HL-60/S4 (cell line): ENCODE data around the gene ZMPSTE24.
"Not testable (repeated sequence)": the region's sequence is repeated elsewhere in the genome, so short reads cannot be mapped to it uniquely, and the experiment has no call there.

Source experiments
- in situ Hi-C: fragments of 300-500 bp; cut with MboI; formaldehyde crosslinking; loops from 2 replicates; pipeline ENCODE4 v1.14.3; 2022; ENCODE audit warnings: low sequenced_read_pairs

Gene ZMPSTE24

GRCh38 chr1:40257688-40258444, at the start of gene ZMPSTE24:
Gene ZMPSTE24, plus strand, starts transcription at chr1:40258236. Its CDS starts 36 bp downstream, at chr1:40258272.
- in situ Hi-C loops: no loop called here

GRCh38 chr1:40210511-40211204, 47.4 kb upstream of the ZMPSTE24 start:
- in situ Hi-C loops: no loop called here

DNA sequence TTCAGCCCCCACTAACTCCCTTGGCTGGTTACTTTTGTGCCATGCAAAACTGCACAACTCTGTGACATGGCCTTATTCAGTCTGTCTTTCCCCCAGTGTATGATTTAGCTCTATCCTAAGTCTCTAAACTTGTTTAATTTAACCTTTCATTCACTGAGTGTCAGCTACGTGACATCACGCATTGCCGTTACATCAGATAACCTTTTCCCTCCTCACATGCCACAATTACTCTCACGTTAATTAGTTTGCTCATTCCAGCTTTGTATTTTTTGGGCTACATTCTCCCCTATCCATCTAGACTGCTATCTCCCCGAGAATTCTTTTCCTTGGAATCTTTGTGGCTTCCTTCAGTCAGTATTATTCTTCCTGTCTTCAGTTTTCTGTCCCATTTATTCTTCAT, 39.7 kb upstream of the ZMPSTE24 start:
- in situ Hi-C loops: no loop called here

DNA sequence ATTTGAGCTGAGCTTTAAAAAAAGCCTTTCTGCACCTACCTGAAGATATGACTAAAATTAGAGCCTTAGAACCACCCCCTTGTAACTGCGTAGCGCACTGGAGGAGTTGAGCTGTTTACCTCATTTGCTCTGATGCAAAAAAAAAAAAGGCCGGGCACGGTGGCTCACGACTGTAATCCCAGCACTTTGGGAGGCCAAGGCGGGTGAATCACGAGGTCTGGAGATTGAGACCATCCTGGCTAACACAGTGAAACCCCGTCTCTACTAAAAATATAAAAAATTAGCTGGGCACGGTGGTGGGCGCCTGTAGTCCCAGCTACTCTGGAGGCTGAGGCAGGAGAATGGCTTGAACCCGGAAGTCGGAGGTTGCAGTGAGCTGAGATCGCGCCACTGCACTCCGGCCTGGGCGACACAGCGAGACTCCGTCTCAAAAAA, 36.5 kb upstream of the ZMPSTE24 start:
- in situ Hi-C loops: not testable (repeated sequence)

- in situ Hi-C loops: no loop called here
These were observed 35.9 kb upstream of the ZMPSTE24 start for GRCh38 chr1:40221977-40222772.

- in situ Hi-C loops: no loop called here
These were observed 34.0 kb upstream of the ZMPSTE24 start for GRCh38 chr1:40224040-40224439.

- in situ Hi-C loops: no loop called here
These were observed 31.8 kb upstream of the ZMPSTE24 start for GRCh38 chr1:40226192-40226591.

DNA sequence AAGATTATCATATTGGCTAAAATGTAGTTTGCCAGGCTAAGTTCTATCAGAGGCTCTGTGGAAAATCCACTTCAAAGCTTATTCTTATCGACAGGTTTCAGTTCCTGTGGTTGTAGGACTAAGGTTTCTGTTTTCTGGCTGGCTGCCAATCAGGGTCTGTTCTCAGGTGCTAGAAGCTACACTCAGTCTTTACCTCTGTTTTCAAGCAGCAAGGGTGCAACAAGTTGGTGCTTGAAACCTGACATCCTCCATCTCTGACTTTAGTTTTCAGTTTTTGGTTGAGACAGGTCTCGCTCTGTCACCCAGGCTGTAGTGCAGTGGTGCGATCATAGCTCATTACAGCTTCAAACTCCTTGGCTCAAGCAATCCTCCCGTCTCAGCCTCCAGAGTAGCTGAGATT, 25.6 kb upstream of the ZMPSTE24 start:
- in situ Hi-C loops: no loop called here

GRCh38 chr1:40239626-40240025, 18.4 kb upstream of the ZMPSTE24 start:
- in situ Hi-C loops: no loop called here

DNA sequence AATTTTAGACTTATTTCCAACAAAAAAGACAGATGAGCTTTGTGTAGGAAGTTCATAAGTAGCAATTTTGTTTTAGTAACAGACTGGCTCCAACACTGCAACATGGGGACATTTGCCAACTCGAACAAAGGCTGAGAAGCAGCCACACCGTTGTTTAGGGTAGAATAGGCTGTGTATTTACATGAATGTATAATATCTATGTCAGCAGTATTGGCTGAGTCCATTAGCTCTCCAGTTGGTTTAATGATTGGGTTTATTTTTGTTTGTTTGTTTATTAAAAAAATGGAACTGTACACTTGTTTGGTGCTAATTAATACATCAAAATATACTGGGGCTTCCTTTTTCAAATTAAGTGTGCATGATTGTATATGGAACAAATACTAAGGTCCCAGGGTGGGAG, 17.6 kb upstream of the ZMPSTE24 start:
- in situ Hi-C loops: no loop called here

GRCh38 chr1:40241362-40241761, 16.7 kb upstream of the ZMPSTE24 start:
- in situ Hi-C loops: no loop called here

DNA sequence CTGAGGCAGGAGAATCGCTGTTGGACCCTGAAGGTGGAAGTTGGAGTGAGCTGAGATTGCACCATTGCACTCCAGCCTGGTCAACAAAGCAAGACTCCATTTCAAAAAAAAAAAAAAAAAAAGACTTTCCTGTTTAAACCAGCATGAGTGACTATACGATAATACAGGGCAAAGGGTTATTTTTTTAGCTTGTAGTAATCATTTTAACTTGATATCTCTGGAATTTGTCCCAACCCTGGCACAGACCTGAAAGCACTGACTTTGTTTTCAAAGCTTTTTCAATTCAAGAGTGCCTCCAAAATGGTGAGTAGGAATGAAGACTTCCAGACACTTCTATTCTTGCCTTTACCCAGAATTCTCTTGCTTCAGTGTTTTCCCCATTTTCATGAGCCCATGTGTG, 14.7 kb upstream of the ZMPSTE24 start:
- in situ Hi-C loops: no loop called here

DNA sequence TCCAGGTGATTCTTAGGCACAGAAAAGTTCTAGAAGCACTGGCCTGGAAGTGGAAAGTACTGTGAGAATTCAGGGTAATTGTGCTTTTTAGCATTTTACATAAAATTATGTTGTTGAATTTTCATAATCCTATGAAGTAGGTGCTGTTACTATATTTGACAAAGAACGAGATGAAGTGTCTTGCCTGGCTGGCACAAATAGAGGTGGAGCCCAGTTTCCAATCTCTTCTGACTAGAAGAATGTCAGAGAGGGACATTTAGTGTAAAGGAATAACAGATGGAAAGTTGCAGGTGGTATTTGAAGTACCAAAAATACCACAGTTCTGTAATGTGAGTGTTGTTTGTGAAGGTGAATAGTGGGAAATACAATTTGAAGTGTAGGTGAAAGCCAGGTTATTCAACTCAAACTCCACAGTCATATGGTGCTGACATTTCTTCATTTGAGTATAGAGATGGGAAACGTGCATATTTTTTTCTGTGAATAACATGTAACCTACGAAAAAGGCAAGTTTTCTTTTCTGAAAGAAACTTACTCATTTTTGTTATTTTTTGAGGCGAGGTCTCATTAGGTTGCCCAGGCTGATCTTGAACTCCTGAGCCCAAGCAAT, 13.8 kb upstream of the ZMPSTE24 start:
- in situ Hi-C loops: no loop called here

DNA sequence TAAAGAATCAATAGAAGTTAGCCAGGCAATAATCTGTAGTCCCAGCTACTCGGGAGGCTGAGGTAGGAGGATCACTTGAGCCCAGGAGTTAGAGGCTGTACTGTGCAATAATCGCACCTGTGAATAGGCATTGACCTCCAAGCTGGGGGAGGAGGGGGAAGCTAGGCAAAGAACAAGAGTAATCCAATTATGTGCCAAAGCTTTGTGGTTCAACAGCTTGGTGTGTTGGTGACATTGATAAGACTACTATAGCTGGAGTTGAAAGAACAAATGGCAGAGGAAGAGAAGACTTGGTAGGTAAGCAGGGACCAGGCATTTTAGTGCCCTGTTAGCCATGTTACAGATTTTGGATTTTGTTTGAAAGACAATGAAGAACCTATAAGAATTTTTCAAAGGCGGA, 12.3 kb upstream of the ZMPSTE24 start:
- in situ Hi-C loops: no loop called here

DNA sequence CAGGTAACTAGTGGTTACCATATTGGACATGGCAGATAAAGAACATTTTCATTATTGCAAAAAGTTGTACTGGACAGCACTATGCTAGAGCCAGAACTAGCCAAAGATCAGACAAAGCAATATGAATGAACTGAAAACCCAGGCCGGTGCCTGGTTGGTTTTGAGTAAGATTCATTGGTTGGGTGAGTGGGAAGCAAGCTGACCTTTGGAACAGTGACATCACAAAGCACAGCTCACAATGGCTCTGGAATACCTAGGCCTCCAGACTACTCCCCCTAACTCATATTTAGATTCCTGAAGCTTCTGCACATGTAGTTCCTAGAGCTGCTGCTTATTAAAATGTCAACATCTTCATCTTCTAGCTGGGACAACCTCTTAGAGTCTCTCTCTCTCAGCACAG, 10.4 kb upstream of the ZMPSTE24 start, which contains the start of gene TMCO2:
TSS of gene TMCO2 (plus strand) at position 283 of the 400 bp plus-strand sequence. CDS start at position 340, 57 bp downstream.
- in situ Hi-C loops: no loop called here

DNA sequence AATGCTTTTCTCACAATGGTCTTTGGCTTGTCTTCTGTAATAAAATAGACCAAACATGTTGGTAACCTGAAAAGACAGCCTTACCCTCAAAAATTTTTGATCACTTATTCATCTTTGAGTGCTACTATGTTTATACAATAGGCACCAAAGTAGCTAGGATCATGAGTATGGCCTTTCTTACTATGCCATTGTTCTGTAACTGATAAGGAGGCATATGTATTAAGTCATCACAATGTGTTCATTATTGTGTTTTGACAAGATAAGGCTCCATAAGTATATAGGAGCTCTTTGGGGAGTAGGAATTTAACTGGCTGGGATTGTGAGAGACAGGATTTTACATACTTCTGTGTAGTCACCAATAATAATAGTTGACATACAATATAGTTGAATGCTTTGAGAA, 9.6 kb upstream of the ZMPSTE24 start:
- in situ Hi-C loops: no loop called here

GRCh38 chr1:40251456-40251855, 6.6 kb upstream of the ZMPSTE24 start:
- in situ Hi-C loops: no loop called here

GRCh38 chr1:40252601-40253000, 5.4 kb upstream of the ZMPSTE24 start:
- in situ Hi-C loops: no loop called here

- in situ Hi-C loops: no loop called here
These were observed 2.8 kb upstream of the ZMPSTE24 start for GRCh38 chr1:40255231-40255630.

- in situ Hi-C loops: no loop called here
These were observed 1.5 kb upstream of the ZMPSTE24 start for GRCh38 chr1:40256401-40257084.

GRCh38 chr1:40257313-40257687, 736 bp upstream of the ZMPSTE24 start:
- in situ Hi-C loops: no loop called here
